ENCODE data around the gene PGBD4.

DNA sequence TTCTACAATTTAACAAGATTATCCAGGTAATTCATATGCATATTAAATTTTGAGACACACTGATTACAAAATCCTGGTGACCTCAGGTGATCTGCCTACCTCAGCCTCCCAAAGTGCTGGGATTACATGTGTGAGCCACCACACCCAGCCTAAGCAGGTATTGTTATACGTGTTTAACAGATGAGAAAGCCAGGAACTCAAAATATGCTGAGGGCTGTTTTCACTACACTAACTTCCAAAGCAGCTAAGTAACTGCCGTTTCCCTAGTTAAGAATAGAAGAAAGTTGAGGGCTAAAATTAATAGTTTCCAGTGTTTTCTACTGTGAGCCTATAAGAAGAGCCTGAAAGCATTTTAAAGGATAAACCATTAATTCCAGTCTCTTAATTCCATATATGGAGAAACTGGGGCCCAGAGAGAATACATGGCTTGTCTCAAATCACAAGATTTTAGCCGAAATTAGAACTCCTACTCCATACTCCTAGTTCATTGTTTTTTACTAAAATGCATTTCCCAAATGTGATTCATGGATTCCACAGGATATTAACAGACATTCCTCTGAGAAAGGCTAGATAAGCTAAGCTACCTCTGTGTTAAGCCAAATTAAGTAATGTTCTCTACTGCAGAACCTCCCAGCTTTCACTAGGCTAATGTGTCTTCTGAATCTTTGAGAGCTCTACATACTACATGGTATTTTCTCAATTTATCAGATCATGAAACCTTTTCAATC lies 45.9 kb upstream of the PGBD4 start:
- TF ChIP-seq, protein P1, sequence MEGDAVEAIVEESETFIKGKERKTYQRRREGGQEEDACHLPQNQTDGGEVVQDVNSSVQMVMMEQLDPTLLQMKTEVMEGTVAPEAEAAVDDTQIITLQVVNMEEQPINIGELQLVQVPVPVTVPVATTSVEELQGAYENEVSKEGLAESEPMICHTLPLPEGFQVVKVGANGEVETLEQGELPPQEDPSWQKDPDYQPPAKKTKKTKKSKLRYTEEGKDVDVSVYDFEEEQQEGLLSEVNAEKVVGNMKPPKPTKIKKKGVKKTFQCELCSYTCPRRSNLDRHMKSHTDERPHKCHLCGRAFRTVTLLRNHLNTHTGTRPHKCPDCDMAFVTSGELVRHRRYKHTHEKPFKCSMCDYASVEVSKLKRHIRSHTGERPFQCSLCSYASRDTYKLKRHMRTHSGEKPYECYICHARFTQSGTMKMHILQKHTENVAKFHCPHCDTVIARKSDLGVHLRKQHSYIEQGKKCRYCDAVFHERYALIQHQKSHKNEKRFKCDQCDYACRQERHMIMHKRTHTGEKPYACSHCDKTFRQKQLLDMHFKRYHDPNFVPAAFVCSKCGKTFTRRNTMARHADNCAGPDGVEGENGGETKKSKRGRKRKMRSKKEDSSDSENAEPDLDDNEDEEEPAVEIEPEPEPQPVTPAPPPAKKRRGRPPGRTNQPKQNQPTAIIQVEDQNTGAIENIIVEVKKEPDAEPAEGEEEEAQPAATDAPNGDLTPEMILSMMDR (IDR thresholded peaks at IDR 0.05 in 8 of 11, conservative IDR thresholded peaks at IDR 0.05 in 3 of 11), result no peak
- TF ChIP-seq POLR2A (IDR thresholded peaks at IDR 0.05) (no peak), POLR2AphosphoS5 (IDR thresholded peaks at IDR 0.05) (no peak)
